Kasumi-1 (cell line): Measurements from ENCODE around the gene PPP1R3A.
"Not testable (repeated sequence)": the region's sequence is repeated elsewhere in the genome, so short reads cannot be mapped to it uniquely, and the experiment has no call there.

Experiments used
- DNase-seq, 2 experiments: peaks; one replicate each; lab custom pipeline; 2025; lab: John Stamatoyannopoulos, UW

The PPP1R3A gene, protein sequence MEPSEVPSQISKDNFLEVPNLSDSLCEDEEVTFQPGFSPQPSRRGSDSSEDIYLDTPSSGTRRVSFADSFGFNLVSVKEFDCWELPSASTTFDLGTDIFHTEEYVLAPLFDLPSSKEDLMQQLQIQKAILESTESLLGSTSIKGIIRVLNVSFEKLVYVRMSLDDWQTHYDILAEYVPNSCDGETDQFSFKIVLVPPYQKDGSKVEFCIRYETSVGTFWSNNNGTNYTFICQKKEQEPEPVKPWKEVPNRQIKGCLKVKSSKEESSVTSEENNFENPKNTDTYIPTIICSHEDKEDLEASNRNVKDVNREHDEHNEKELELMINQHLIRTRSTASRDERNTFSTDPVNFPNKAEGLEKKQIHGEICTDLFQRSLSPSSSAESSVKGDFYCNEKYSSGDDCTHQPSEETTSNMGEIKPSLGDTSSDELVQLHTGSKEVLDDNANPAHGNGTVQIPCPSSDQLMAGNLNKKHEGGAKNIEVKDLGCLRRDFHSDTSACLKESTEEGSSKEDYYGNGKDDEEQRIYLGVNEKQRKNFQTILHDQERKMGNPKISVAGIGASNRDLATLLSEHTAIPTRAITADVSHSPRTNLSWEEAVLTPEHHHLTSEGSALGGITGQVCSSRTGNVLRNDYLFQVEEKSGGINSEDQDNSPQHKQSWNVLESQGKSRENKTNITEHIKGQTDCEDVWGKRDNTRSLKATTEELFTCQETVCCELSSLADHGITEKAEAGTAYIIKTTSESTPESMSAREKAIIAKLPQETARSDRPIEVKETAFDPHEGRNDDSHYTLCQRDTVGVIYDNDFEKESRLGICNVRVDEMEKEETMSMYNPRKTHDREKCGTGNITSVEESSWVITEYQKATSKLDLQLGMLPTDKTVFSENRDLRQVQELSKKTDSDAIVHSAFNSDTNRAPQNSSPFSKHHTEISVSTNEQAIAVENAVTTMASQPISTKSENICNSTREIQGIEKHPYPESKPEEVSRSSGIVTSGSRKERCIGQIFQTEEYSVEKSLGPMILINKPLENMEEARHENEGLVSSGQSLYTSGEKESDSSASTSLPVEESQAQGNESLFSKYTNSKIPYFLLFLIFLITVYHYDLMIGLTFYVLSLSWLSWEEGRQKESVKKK

DNA sequence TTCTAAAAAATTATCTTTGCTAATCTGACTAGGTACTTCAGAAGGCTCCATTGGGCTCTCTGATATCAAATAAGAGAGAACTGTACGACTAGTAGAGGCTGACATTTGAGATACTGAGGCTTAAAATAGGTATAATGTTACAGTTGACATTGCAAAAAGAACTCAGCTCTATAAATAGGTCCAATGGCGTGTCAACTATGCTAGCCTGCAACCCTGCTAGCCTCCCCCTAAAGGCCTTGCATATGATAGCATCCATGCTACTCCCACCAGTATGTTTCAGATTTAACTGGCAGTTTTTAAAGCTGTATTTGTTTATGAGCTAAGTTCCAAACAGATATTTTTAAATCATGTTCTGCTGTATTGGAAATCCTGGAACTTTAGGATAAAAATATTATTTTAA is at the start of gene PPP1R3A:
TSS of gene PPP1R3A (minus strand) at position 64 of the 400 bp plus-strand sequence. CDS start at position 51, 13 bp downstream.
- DNase-seq: no peak

GRCh38 chr7:113963356-113963755 is 44.5 kb upstream of the PPP1R3A start:
- no peak for DNase-seq

- no peak for DNase-seq
Observed at GRCh38 chr7:113959910-113960309, 41.1 kb upstream of the PPP1R3A start.

- DNase-seq: no peak
Observed at GRCh38 chr7:113955157-113955556, 36.3 kb upstream of the PPP1R3A start.

DNA sequence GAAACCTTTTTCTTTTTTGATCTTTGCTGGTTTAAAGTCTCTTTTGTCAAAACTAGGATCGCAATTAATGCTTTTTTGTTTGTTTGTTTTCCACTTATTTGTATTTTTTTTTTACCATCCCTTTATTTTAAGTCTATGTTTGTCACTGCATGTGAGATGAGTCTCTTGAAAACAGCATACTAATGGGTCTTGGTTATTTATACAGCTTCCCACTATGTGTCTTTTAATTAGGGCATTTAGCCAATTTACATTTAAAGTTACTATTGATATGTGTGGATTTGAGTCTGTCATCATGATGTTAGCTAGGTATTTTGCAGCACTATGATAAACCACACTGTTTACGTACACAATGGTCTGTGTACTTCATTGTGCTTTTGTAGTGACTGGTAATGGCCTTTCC is 34.7 kb upstream of the PPP1R3A start:
- no peak for DNase-seq

DNA sequence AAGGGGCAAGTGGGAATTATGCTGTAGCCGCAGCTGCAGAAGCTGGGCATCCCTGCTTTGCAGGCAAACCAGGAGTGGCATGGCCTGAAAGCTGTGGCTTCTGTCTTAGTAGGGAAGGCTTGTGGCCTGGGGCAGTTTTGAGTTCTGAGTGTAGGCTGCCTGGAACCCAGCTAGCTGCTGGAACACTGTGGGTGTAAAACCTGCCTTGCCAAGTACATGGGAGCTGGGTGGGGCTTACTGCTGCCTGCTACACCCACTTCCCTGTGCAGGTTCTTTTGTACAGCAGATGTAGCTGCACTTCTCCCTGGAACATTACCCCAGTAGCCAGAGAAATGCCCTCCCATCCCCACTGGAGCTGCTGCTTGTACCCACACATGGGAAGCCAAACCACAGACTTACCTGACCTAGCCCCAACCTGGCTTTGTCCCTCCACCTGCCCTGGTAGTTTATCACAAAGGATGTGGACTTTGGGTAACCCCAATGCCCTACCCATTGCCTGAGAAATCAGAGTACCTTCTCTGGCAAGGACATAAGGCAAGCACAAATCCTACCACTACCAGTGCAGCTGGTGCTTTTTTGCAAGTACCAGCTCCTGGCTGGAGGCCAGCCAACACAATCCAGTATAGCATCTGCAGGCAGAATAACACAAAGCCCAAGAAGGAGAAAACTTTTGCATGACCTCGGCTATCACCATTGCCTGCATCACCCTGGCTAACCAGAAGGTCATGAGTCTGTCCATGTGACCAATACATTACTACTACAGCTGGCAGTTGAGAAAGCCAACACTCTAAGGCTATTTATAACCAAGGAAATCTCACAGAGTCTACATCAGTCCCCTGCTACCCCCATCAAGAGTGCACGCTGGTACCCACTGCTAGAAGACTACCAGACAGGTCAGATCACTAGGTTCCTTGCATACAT is 26.5 kb upstream of the PPP1R3A start:
- no peak for DNase-seq

DNA sequence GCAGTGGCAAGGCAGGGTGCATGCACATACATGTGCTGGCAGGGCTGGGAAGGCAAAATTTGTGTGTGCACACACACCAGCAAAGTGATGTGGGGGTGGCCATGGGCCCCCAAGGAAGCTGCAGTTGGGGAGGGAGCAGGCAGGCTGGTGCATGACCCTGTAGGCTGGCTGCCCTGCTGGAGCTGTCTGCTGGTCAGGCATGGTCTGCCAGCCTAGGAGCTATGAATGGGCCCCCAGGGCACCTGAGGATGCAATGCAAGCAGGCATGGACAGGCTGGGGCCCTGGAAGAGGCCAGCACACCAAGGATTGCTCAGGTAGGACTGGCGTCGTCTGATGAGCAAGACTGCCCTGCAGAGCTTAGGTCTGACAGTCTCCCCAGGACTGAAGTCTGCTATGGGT is 18.2 kb upstream of the PPP1R3A start:
- DNase-seq: no peak

GRCh38 chr7:113936535-113936934 is 17.7 kb upstream of the PPP1R3A start:
- DNase-seq: no peak

GRCh38 chr7:113929389-113929788 is 10.6 kb upstream of the PPP1R3A start:
- DNase-seq: not testable (repeated sequence)

GRCh38 chr7:113928112-113928511 is 9.3 kb upstream of the PPP1R3A start:
- no peak for DNase-seq

DNA sequence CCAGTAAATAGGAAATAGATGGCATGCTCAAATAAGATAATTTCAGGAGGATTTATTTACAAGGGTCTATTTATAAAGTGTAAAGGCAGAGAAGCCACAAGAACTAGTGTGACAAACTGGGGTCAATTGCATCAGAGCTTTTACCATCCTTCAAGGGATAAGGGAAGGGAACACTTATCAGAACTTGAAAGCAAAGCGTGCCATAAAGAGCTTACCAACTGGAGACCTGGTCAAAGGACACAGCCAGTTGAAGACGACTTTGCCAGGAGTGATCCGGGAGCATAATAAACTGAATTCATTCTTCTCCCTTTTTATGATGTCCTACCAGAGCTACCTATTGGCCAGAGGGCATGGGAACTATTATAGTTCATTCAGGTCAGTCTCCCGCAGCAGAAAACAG is 3.2 kb upstream of the PPP1R3A start:
- no peak for DNase-seq

DNA sequence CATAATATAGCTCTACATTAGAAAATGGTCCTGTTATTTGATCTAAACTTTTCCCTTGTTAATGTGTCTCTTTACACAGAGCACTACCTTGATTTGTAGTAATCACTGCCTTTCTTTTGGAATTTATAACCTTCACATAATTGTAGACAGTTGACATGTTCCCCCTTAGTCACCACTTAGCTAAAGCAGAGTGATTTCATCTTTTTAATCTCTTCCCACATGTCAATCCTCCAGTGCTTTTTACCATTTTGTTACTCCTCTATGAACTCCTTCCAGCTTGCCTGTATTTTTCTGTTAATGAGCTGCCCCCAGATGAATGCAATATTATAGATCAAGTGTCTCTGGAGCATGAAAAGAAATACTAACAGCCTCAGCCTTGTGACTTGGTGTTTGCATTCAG is 2.6 kb upstream of the PPP1R3A start:
- no peak for DNase-seq

DNA sequence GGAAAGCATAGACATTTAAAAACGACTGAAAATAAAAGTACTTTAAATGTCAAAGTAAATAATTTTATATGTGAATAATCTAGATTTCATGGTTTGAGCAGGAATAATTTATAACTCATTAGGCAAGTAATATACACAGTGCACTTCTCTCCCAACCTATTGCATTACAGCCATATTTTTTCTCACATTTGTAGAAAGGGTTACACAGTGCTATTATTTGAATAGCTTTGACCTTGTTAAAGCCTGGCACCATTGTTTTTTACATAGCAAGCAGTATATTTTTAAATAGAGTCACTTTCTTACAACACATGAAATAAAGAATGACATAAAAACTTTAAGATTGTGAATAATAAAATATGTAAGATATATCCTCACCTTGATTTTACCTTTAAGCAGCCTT is 969 bp downstream of the PPP1R3A start:
- DNase-seq: no peak

- DNase-seq: no peak
Observed at GRCh38 chr7:113915956-113916355, 2.9 kb downstream of the PPP1R3A start.

GRCh38 chr7:113912876-113913275 is 5.9 kb downstream of the PPP1R3A start:
- no peak for DNase-seq

DNA sequence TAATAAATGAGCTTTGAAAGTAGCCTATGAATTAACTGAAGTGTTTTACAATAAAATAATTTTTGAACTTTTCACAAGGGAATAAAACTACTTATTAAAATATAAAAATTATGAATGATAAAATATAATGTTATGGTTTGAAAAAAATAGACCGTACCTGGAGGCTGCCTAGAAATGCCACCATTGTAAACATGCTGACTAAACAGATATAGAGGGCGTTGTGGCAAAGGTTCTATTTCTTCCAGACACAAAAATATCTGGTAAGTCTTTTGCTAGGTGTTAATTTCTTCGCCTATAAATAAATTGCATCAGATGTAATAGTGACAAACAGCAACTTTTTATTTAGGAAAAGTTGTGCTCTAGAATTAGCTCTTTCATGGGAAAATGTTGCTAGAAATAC is 11.2 kb downstream of the PPP1R3A start:
- no peak for DNase-seq

GRCh38 chr7:113904521-113904920 is 14.3 kb downstream of the PPP1R3A start:
- no peak for DNase-seq

DNA sequence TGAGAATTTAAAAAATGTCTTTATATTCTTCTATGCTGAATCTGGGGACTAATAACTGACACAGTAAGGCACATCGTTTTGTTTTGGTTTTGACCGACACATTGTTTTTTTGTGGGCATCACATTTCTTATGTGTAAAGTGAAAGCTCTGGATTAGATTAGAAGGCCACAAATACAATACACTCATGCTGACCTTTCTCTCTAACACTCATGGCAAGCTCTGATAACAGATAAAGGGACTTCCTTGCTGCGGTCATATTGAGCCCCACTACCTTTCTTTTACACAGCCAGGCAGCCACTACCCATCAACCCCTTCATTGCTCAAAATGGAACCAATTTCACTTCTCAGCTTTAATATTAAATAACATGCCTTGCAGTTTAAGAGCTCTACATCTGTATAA is 26.0 kb downstream of the PPP1R3A start:
- DNase-seq: no peak

GRCh38 chr7:113891828-113892227 is 27.0 kb downstream of the PPP1R3A start:
- no peak for DNase-seq

GRCh38 chr7:113891031-113891350 is 27.8 kb downstream of the PPP1R3A start:
- no peak for DNase-seq

DNA sequence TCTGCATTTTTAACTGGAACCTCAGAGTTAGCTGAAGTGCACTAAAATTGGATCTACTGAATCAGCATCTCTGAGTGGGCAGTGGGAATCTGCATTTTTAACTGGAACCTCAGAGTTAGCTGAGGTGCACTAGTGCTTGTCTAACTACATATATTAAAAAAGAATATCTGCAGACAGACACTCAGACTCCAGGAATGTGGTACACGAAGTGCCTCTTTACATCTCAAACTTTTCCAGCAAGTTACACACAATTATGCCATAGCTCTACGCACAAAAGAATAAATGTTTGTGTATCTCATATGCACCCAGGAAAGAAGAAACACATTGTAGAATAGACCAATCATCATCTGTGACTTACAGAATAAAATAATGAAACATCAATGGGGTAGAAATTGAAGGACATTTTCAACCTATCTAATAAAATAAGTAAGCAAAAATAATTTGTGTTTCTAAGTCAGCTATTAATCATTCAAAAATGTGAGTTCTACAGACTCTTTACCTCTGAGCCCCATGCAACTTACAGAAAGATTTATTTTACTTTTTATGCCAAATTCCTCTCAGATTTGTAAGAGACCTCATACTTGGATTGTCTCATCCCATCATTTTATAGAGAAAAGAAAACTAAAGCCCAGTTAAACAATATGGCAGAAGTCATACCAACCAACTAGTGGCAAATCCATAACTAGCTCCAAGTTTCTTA is 28.3 kb downstream of the PPP1R3A start:
- no peak for DNase-seq
